Measurements from ENCODE around the gene MRPS26.
"Not testable (repeated sequence)": the region's sequence is repeated elsewhere in the genome, so short reads cannot be mapped to it uniquely, and the experiment has no call there.

The MRPS26 gene

GRCh38 chr20:3064119-3064518 lies 18.3 kb downstream of the MRPS26 start:
- not testable (repeated sequence) for H3K4me3 ChIP-seq (ENCODE audit: low read length in 2 of 2); H3K27me3 ChIP-seq (ENCODE audit: control insufficient read depth in 1 of 2, insufficient read depth in 2 of 2, low read length in 2 of 2); H3K9ac ChIP-seq (ENCODE audit: low read length in 2 of 2); H3K27ac ChIP-seq (ENCODE audit: low read length); H3K4me1 ChIP-seq (ENCODE audit: control insufficient read depth, insufficient read depth, low read length); H3K36me3 ChIP-seq (ENCODE audit: control insufficient read depth in 2 of 2, insufficient read depth in 2 of 2, low read length in 2 of 2); H3K9me3 ChIP-seq (ENCODE audit: control insufficient read depth in 2 of 2, low read length in 2 of 2)

- Histone ChIP-seq H3K36me3 (ENCODE audit: control insufficient read depth in 2 of 2, insufficient read depth in 2 of 2, low read length in 2 of 2) (no peaks in the 10 kb centered on the region), H3K4me3 (ENCODE audit: low read length in 2 of 2) (no peak overlapping the region), H3K27me3 (ENCODE audit: control insufficient read depth in 1 of 2, insufficient read depth in 2 of 2, low read length in 2 of 2) (peaks cover 11 to 18% of the 10 kb centered on the region in 2 donors), H3K9me3 (ENCODE audit: control insufficient read depth in 2 of 2, low read length in 2 of 2) (no peaks in the 10 kb centered on the region), H3K9ac (ENCODE audit: low read length in 2 of 2) (no peak overlapping the region), H3K4me1 (ENCODE audit: control insufficient read depth, insufficient read depth, low read length) (peaks cover 6% of the 10 kb centered on the region), H3K27ac (ENCODE audit: low read length) (no peak overlapping the region)
Observed at GRCh38 chr20:3067139-3068014, 21.5 kb downstream of the MRPS26 start.

- no peak overlapping the region for H3K9ac ChIP-seq (ENCODE audit: low read length in 2 of 2)
- H3K27me3 ChIP-seq (ENCODE audit: control insufficient read depth in 1 of 2, insufficient read depth in 2 of 2, low read length in 2 of 2), result peaks cover 15 to 24% of the 10 kb centered on the region in 2 donors
- no peaks in the 10 kb centered on the region for H3K9me3 ChIP-seq (ENCODE audit: control insufficient read depth in 2 of 2, low read length in 2 of 2)
- no peaks in the 10 kb centered on the region for H3K36me3 ChIP-seq (ENCODE audit: control insufficient read depth in 2 of 2, insufficient read depth in 2 of 2, low read length in 2 of 2)
- no peak overlapping the region for H3K27ac ChIP-seq (ENCODE audit: low read length)
- peaks cover 9% of the 10 kb centered on the region for H3K4me1 ChIP-seq (ENCODE audit: control insufficient read depth, insufficient read depth, low read length)
- H3K4me3 ChIP-seq (ENCODE audit: low read length in 2 of 2), result no peak overlapping the region
Observed at GRCh38 chr20:3068075-3068474, 22.2 kb downstream of the MRPS26 start.

- Histone ChIP-seq H3K27ac (ENCODE audit: low read length) (no peak overlapping the region), H3K9me3 (ENCODE audit: control insufficient read depth in 2 of 2, low read length in 2 of 2) (no peaks in the 10 kb centered on the region), H3K27me3 (ENCODE audit: control insufficient read depth in 1 of 2, insufficient read depth in 2 of 2, low read length in 2 of 2) (peaks cover 15 to 24% of the 10 kb centered on the region in 2 donors), H3K9ac (ENCODE audit: low read length in 2 of 2) (no peak overlapping the region), H3K4me1 (ENCODE audit: control insufficient read depth, insufficient read depth, low read length) (peaks cover 9% of the 10 kb centered on the region), H3K36me3 (ENCODE audit: control insufficient read depth in 2 of 2, insufficient read depth in 2 of 2, low read length in 2 of 2) (no peaks in the 10 kb centered on the region), H3K4me3 (ENCODE audit: low read length in 2 of 2) (no peak overlapping the region)
Observed at GRCh38 chr20:3068986-3069900, 23.4 kb downstream of the MRPS26 start.

- H3K27me3 ChIP-seq (ENCODE audit: control insufficient read depth in 1 of 2, insufficient read depth in 2 of 2, low read length in 2 of 2), result peaks cover 15 to 25% of the 10 kb centered on the region in 2 donors
- H3K9ac ChIP-seq (ENCODE audit: low read length in 2 of 2), result no peak overlapping the region
- no peaks in the 10 kb centered on the region for H3K36me3 ChIP-seq (ENCODE audit: control insufficient read depth in 2 of 2, insufficient read depth in 2 of 2, low read length in 2 of 2)
- peaks cover 9% of the 10 kb centered on the region for H3K4me1 ChIP-seq (ENCODE audit: control insufficient read depth, insufficient read depth, low read length)
- H3K4me3 ChIP-seq (ENCODE audit: low read length in 2 of 2), result no peak overlapping the region
- no peak overlapping the region for H3K27ac ChIP-seq (ENCODE audit: low read length)
- no peaks in the 10 kb centered on the region for H3K9me3 ChIP-seq (ENCODE audit: control insufficient read depth in 2 of 2, low read length in 2 of 2)
Observed at GRCh38 chr20:3070725-3071124, 24.9 kb downstream of the MRPS26 start.

- no peak overlapping the region for H3K27ac ChIP-seq (ENCODE audit: low read length)
- no peaks in the 10 kb centered on the region for H3K9me3 ChIP-seq (ENCODE audit: control insufficient read depth in 2 of 2, low read length in 2 of 2)
- no peak overlapping the region for H3K9ac ChIP-seq (ENCODE audit: low read length in 2 of 2)
- peaks cover 15 to 29% of the 10 kb centered on the region in 2 donors for H3K27me3 ChIP-seq (ENCODE audit: control insufficient read depth in 1 of 2, insufficient read depth in 2 of 2, low read length in 2 of 2)
- peak overlapping the region in 1 of 2 donors; percentile 57 for H3K4me3 ChIP-seq (ENCODE audit: low read length in 2 of 2)
- peaks cover 9% of the 10 kb centered on the region for H3K4me1 ChIP-seq (ENCODE audit: control insufficient read depth, insufficient read depth, low read length)
- no peaks in the 10 kb centered on the region for H3K36me3 ChIP-seq (ENCODE audit: control insufficient read depth in 2 of 2, insufficient read depth in 2 of 2, low read length in 2 of 2)
Observed at GRCh38 chr20:3071266-3071609, 25.4 kb downstream of the MRPS26 start.

- Histone ChIP-seq H3K9me3 (ENCODE audit: control insufficient read depth in 2 of 2, low read length in 2 of 2) (no peaks in the 10 kb centered on the region), H3K27ac (ENCODE audit: low read length) (no peak within 1 kb of the TSS), H3K36me3 (ENCODE audit: control insufficient read depth in 2 of 2, insufficient read depth in 2 of 2, low read length in 2 of 2) (no peaks in the 10 kb centered on the region), H3K4me1 (ENCODE audit: control insufficient read depth, insufficient read depth, low read length) (peaks cover 9% of the 10 kb centered on the region), H3K4me3 (ENCODE audit: low read length in 2 of 2) (peak within 1 kb of the TSS; percentile 22 to 57), H3K9ac (ENCODE audit: low read length in 2 of 2) (no peak within 1 kb of the TSS), H3K27me3 (ENCODE audit: control insufficient read depth in 1 of 2, insufficient read depth in 2 of 2, low read length in 2 of 2) (peaks cover 15 to 29% of the 10 kb centered on the region in 2 donors)
Observed at GRCh38 chr20:3071610-3072529, 26.0 kb downstream of the MRPS26 start, which contains the start of gene OXT. OXT (plus strand) TSS chr20:3071620; CDS start chr20:3071656, 36 bp downstream.

- H3K27me3 ChIP-seq (ENCODE audit: control insufficient read depth in 1 of 2, insufficient read depth in 2 of 2, low read length in 2 of 2), result peaks cover 15 to 29% of the 10 kb centered on the region in 2 donors
- H3K36me3 ChIP-seq (ENCODE audit: control insufficient read depth in 2 of 2, insufficient read depth in 2 of 2, low read length in 2 of 2), result no peaks in the 10 kb centered on the region
- H3K9ac ChIP-seq (ENCODE audit: low read length in 2 of 2), result no peak overlapping the region
- H3K4me3 ChIP-seq (ENCODE audit: low read length in 2 of 2), result peak overlapping the region; percentile 22 to 57
- peaks cover 9% of the 10 kb centered on the region for H3K4me1 ChIP-seq (ENCODE audit: control insufficient read depth, insufficient read depth, low read length)
- no peaks in the 10 kb centered on the region for H3K9me3 ChIP-seq (ENCODE audit: control insufficient read depth in 2 of 2, low read length in 2 of 2)
- H3K27ac ChIP-seq (ENCODE audit: low read length), result no peak overlapping the region
Observed at GRCh38 chr20:3072530-3073250, 26.8 kb downstream of the MRPS26 start.

GRCh38 chr20:3073251-3073643 lies 27.4 kb downstream of the MRPS26 start:
- H3K9ac ChIP-seq (ENCODE audit: low read length in 2 of 2); H3K4me1 ChIP-seq (ENCODE audit: control insufficient read depth, insufficient read depth, low read length); H3K27ac ChIP-seq (ENCODE audit: low read length); H3K36me3 ChIP-seq (ENCODE audit: control insufficient read depth in 2 of 2, insufficient read depth in 2 of 2, low read length in 2 of 2); H3K4me3 ChIP-seq (ENCODE audit: low read length in 2 of 2); H3K9me3 ChIP-seq (ENCODE audit: control insufficient read depth in 2 of 2, low read length in 2 of 2): not testable (repeated sequence)
- H3K27me3 ChIP-seq (ENCODE audit: control insufficient read depth in 1 of 2, insufficient read depth in 2 of 2, low read length in 2 of 2), result peaks cover 15 to 29% of the 10 kb centered on the region in 2 donors

Measured in stomach smooth muscle (tissue), 2 donors.